Neuronal stem cell (in vitro differentiated cells): ENCODE data around the gene DGCR2.

Source experiments
- DNase-seq: peaks from one replicate; pipeline ENCODE4 v3.0.0-alpha.2; 2013; ENCODE audit warnings: low spot score
- H2AFZ ChIP-seq: one replicate; pipeline ENCODE4 v1.6.1; 2013; ENCODE audit warnings: mild to moderate bottlenecking, low read length, inconsistent platforms
- H2AK5ac ChIP-seq: 2 replicates; pipeline ENCODE4 v1.6.1; 2013; ENCODE audit warnings: low read depth, mild to moderate bottlenecking, inconsistent platforms, low read length, moderate library complexity, mixed read lengths
- H2BK120ac ChIP-seq: 2 replicates; pipeline ENCODE4 v1.6.1; 2013; ENCODE audit warnings: low read depth, mild to moderate bottlenecking, inconsistent platforms, low read length, moderate library complexity, mixed read lengths
- H2BK12ac ChIP-seq: one replicate; pipeline ENCODE4 v1.6.1; 2013; ENCODE audit warnings: low read length, inconsistent platforms
- H2BK15ac ChIP-seq: 2 replicates; pipeline ENCODE4 v1.6.1; 2013; ENCODE audit warnings: mild to moderate bottlenecking, low read length, inconsistent platforms, mixed read lengths
- H2BK5ac ChIP-seq: one replicate; pipeline ENCODE4 v1.6.1; 2013; ENCODE audit warnings: inconsistent platforms, mild to moderate bottlenecking, low read length, moderate library complexity
- H3K14ac ChIP-seq: one replicate; pipeline ENCODE4 v1.6.1; 2013; ENCODE audit warnings: low read length, inconsistent platforms
- H3K18ac ChIP-seq: 2 replicates; pipeline ENCODE4 v1.6.1; 2013; ENCODE audit warnings: low read length, inconsistent platforms
- H3K23ac ChIP-seq: 2 replicates; pipeline ENCODE4 v1.6.1; 2013; ENCODE audit warnings: low read depth, mild to moderate bottlenecking, mixed read lengths, low read length, inconsistent platforms; ENCODE audit not compliant: poor library complexity
- H3K27ac ChIP-seq: replicated peaks from 3 replicates; pipeline ENCODE4 v1.5.1; 2013; ENCODE audit warnings: low read length, inconsistent platforms
- H3K27me3 ChIP-seq, 3 experiments: 2 replicates each; pipeline ENCODE4 v1.6.1; 2013; ENCODE audit warnings: low read length in 3 of 3, mild to moderate bottlenecking in 2 of 3, inconsistent platforms in 1 of 3, low read depth in 1 of 3, mixed read lengths in 1 of 3, moderate library complexity in 1 of 3; ENCODE audit not compliant: control insufficient read depth in 3 of 3, insufficient read depth in 3 of 3
- H3K36me3 ChIP-seq, 2 donors: replicated peaks in 1 of 2; 2 replicates each; pipeline ENCODE4 v1.6.1; 2013; ENCODE audit warnings: low read length in 2 of 2; ENCODE audit not compliant: control insufficient read depth in 2 of 2, insufficient read depth in 2 of 2
- H3K4ac ChIP-seq: 2 replicates; pipeline ENCODE4 v1.6.1; 2013; ENCODE audit warnings: inconsistent platforms, mild to moderate bottlenecking, low read length, moderate library complexity
- H3K4me1 ChIP-seq, 2 donors: 1 replicate in 1 of 2; 2 replicates in 1 of 2; pipeline ENCODE4 v1.6.1; 2013; ENCODE audit warnings: low read length in 2 of 2, low read depth in 1 of 2; ENCODE audit not compliant: control insufficient read depth in 2 of 2, insufficient read depth in 1 of 2
- H3K4me2 ChIP-seq: one replicate; pipeline ENCODE4 v1.6.1; 2013; ENCODE audit warnings: mild to moderate bottlenecking, low read length, inconsistent platforms; ENCODE audit not compliant: insufficient read depth, poor library complexity, severe bottlenecking
- H3K4me3 ChIP-seq, 2 donors: 2 replicates each; pipeline ENCODE4 v1.5.1; 2013; ENCODE audit warnings: low read length in 2 of 2, mild to moderate bottlenecking in 2 of 2, inconsistent platforms in 1 of 2, moderate library complexity in 1 of 2
- H3K79me1 ChIP-seq: one replicate; pipeline ENCODE4 v1.6.1; 2013; ENCODE audit warnings: low read depth, mild to moderate bottlenecking, inconsistent platforms, low read length, moderate library complexity
- H3K9ac ChIP-seq: one replicate; pipeline ENCODE4 v1.6.1; 2013; ENCODE audit warnings: mild to moderate bottlenecking, low read depth, low read length, inconsistent platforms; ENCODE audit not compliant: poor library complexity
- H3K9me3 ChIP-seq, 2 donors: replicated peaks in 1 of 2; 2 replicates each; pipeline versions ENCODE3 to v1.6.1; 2013; ENCODE audit warnings: low read length in 2 of 2, mild to moderate bottlenecking in 2 of 2, inconsistent platforms in 1 of 2, low read depth in 1 of 2, mixed read lengths in 1 of 2, moderate library complexity in 1 of 2; ENCODE audit not compliant: control insufficient read depth in 2 of 2, insufficient read depth in 1 of 2
- H4K8ac ChIP-seq: one replicate; pipeline ENCODE4 v1.6.1; 2013; ENCODE audit warnings: low read depth, mild to moderate bottlenecking, inconsistent platforms, low read length, moderate library complexity
- H4K91ac ChIP-seq: one replicate; pipeline ENCODE4 v1.6.1; 2013; ENCODE audit warnings: low read length, low read depth, mild to moderate bottlenecking, inconsistent platforms; ENCODE audit not compliant: poor library complexity
- WGBS, 2 donors: extraction: QIAGEN DNeasy Blood & Tissue Kit; methylation state at CpG; one replicate each; pipeline ENCODE4 v1.1.7; 2013; ENCODE audit warnings: missing lambda C conversion rate in 2 of 2, mixed read lengths in 1 of 2; ENCODE audit not compliant: insufficient read length in 2 of 2, insufficient replicate concordance in 1 of 2; ENCODE audit errors: extremely low coverage in 2 of 2; 5-methylcytosine and 5-hydroxymethylcytosine counted together

DGCR2 gene

DNA sequence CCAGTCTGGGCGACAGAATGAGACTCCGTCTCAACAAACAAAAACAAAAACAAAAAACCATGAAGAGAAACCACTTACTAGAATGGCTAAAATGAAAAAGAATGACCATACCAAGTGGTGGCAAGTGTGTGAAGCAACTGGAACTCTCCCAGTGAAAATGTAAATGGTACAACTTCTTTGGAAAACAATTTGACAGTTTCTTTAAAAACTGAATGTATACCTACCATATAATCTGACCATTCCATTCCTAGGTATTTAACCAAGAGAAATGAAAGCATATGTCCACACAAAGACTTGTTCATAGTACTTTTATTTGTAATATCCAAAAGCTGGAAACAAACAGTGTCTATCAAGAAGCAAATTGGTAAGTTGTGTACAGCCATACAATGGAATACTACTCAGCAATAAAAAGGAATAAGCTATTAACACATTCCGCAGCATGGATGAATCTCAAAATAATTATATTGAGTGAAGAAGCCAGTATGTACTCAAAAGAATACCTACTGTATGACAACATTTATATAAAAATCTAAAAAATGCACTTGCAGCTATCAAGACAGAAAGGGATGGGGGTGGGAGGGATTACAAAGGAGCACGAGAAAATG lies 27.7 kb downstream of the DGCR2 start:
- no CpG with 5 or more reads among the region's 4 CpGs for WGBS, 2 donors
- Histone ChIP-seq H2AK5ac (no peak overlapping the region), H3K9me3 (peaks cover 0 to 4% of the 10 kb centered on the region in 2 donors), H2BK15ac (no peak overlapping the region), H2BK5ac (no peak overlapping the region), H3K36me3 (peaks cover 8 to 26% of the 10 kb centered on the region in 2 donors), H2BK120ac (no peak overlapping the region), H3K23ac (no peak overlapping the region), H3K4me3 (no peak overlapping the region), H2AFZ (no peak overlapping the region), H3K27me3 (no peaks in the 10 kb centered on the region), H3K27ac (no peak overlapping the region), H4K8ac (no peak overlapping the region), H3K4me2 (no peak overlapping the region), H3K4ac (no peak overlapping the region), H2BK12ac (no peak overlapping the region), H4K91ac (no peak overlapping the region), H3K9ac (no peak overlapping the region), H3K4me1 (no peaks in the 10 kb centered on the region), H3K79me1 (peaks cover 3% of the 10 kb centered on the region), H3K18ac (no peak overlapping the region), H3K14ac (no peak overlapping the region)
- DNase-seq = no peak

DNA sequence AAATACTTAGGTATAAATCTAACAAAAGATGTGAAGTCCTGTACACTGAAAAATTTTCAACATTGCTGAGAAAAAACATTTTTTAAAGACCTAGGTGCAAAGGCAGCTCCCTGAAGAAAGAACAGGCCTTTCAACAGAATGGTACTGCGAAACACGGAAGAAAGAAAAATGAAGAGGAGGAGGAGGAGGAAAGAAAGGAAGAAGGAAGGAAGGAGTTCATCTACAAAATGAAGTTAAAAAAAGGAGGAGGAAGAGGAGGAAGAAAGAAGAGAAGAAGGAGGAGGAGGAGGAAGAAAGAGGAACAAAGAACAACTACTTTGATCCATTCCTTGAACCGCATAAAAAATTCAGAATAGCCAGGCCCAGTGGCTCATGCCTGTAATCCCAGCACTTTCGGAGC lies 29.5 kb downstream of the DGCR2 start:
- Histone ChIP-seq H3K27ac (no peak overlapping the region), H4K91ac (no peak overlapping the region), H3K36me3 (peaks cover 7 to 32% of the 10 kb centered on the region in 2 donors), H3K18ac (no peak overlapping the region), H2BK15ac (no peak overlapping the region), H3K9ac (no peak overlapping the region), H3K9me3 (peaks cover 0 to 4% of the 10 kb centered on the region in 2 donors), H3K4me1 (no peaks in the 10 kb centered on the region), H3K79me1 (no peaks in the 10 kb centered on the region), H3K4ac (no peak overlapping the region), H3K23ac (no peak overlapping the region), H2BK5ac (no peak overlapping the region), H3K27me3 (no peaks in the 10 kb centered on the region), H2BK12ac (no peak overlapping the region), H3K4me2 (no peak overlapping the region), H2AK5ac (no peak overlapping the region), H3K4me3 (no peak overlapping the region), H3K14ac (no peak overlapping the region), H2BK120ac (no peak overlapping the region), H2AFZ (no peak overlapping the region), H4K8ac (no peak overlapping the region)
- DNase-seq = no peak
- WGBS, 2 donors = no CpG with 5 or more reads among the region's 4 CpGs

DNA sequence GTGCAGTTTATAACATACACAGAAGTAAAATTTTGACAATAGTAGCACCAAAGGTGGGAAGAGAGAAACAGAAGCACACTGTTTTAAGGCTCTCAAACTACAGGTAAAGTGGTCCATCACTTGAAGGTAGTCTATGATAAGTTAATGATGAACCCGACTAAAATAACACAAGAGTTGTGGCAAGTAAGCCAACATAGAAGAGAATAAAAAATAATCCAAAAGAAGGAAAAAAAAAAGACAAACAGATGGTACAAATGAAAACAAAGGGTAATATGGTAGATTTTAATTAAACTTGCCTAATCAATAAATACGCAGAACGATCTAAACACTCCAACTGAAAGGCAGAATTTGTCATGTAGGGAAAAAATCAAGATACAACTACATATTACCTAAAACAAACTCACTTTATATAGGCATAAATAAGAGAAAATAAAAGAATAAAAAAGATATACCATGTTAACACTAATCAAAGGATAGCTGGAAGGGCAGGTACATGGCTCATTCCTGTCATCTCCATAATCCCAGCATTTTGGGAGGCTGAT lies 31.6 kb downstream of the DGCR2 start:
- H3K14ac ChIP-seq = no peak overlapping the region
- no peak for DNase-seq
- peaks cover 0 to 13% of the 10 kb centered on the region in 2 donors for H3K4me1 ChIP-seq
- H3K23ac ChIP-seq = no peak overlapping the region
- no peak overlapping the region for H4K8ac ChIP-seq
- no peak overlapping the region for H2BK12ac ChIP-seq
- no peak overlapping the region for H2BK120ac ChIP-seq
- no peak overlapping the region for H4K91ac ChIP-seq
- H3K79me1 ChIP-seq = no peaks in the 10 kb centered on the region
- H2AFZ ChIP-seq = no peak overlapping the region
- no peak overlapping the region for H2AK5ac ChIP-seq
- H3K4ac ChIP-seq = no peak overlapping the region
- no peak overlapping the region for H2BK15ac ChIP-seq
- H3K27ac ChIP-seq = no peak overlapping the region
- WGBS, 2 donors = no CpG with 5 or more reads among the region's 3 CpGs
- no peak overlapping the region for H3K4me3 ChIP-seq
- H3K9me3 ChIP-seq = peaks cover 0 to 1% of the 10 kb centered on the region in 2 donors
- no peak overlapping the region for H3K18ac ChIP-seq
- H3K9ac ChIP-seq = no peak overlapping the region
- no peak overlapping the region for H3K4me2 ChIP-seq
- H2BK5ac ChIP-seq = no peak overlapping the region
- no peaks in the 10 kb centered on the region for H3K27me3 ChIP-seq
- peaks cover 4 to 31% of the 10 kb centered on the region in 2 donors for H3K36me3 ChIP-seq

DNA sequence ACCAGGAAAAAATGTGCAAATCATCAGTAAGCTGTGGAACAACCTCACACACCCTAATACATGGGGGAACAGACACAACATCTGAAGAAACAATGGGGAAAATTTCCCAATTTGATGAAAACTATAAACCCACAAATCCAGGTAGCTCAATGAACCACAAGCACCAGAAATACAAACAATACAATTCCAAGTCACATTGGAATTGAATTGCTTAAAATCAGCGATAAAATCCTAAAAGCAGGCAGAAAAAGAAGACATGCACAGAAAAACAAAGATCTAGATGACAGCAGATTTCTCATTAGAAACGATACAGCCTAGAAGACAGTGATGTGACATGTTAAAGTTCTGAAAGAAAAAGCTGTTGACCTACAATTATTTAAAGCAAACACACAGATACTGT lies 32.0 kb downstream of the DGCR2 start:
- Histone ChIP-seq H3K9ac (no peak overlapping the region), H2BK5ac (no peak overlapping the region), H4K91ac (no peak overlapping the region), H3K4ac (no peak overlapping the region), H3K36me3 (peaks cover 6 to 30% of the 10 kb centered on the region in 2 donors), H3K4me1 (peaks cover 0 to 17% of the 10 kb centered on the region in 2 donors), H3K27me3 (no peaks in the 10 kb centered on the region), H3K27ac (no peak overlapping the region), H3K79me1 (no peaks in the 10 kb centered on the region), H3K23ac (no peak overlapping the region), H3K18ac (no peak overlapping the region), H2BK120ac (no peak overlapping the region), H2BK15ac (no peak overlapping the region), H4K8ac (no peak overlapping the region), H3K14ac (no peak overlapping the region), H3K9me3 (peaks cover 0 to 3% of the 10 kb centered on the region in 2 donors), H2BK12ac (no peak overlapping the region), H3K4me3 (no peak overlapping the region), H2AFZ (no peak overlapping the region), H3K4me2 (no peak overlapping the region), H2AK5ac (no peak overlapping the region)
- WGBS, 2 donors = no CpG with 5 or more reads among the region's 2 CpGs
- DNase-seq = no peak
